NT2/D1 (cell line): ENCODE results near the gene BRMS1.

ENCODE experiments used
- SUZ12 ChIP-seq: IDR thresholded peaks from 2 replicates; pipeline ENCODE4 v1.6.1; 2011; ENCODE audit not compliant: insufficient read length, insufficient read depth; ENCODE audit errors: extremely low read depth
- YY1 ChIP-seq: IDR thresholded peaks from 2 replicates; pipeline ENCODE4 v1.6.1; 2011; ENCODE audit not compliant: insufficient read length, insufficient read depth
- ZNF274 ChIP-seq: IDR thresholded peaks from 2 replicates; pipeline ENCODE4 v1.6.1; 2011; ENCODE audit warnings: mild to moderate bottlenecking, low read depth, low read length

- TF ChIP-seq ZNF274 (no peak), SUZ12 (no peak), YY1 (no peak)
These were observed 56.8 kb downstream of the BRMS1 start for GRCh38 chr11:66287889-66288670.
